Measurements from ENCODE around the gene GGT7.

Gene GGT7

GRCh38 chr20:34896086-34896621 lies 23.5 kb upstream of the GGT7 start:
- H3K9me3 ChIP-seq (ENCODE audit: control insufficient read depth, insufficient read depth, low read depth, low read length): 0 out of 2 replicates have a peak, but pooled peaks cover 3% of the 10 kb centered on the region
- no peaks in the 10 kb centered on the region for H3K27me3 ChIP-seq (ENCODE audit: control insufficient read depth, insufficient read depth, low read length)
- no peak overlapping the region for H3K4me3 ChIP-seq (ENCODE audit: low read depth, low read length)
- no peak overlapping the region for H3K27ac ChIP-seq (ENCODE audit: low read depth, low read length)
- peaks cover 5% of the 10 kb centered on the region; the same call in 1 of the 2 replicates for H3K36me3 ChIP-seq (ENCODE audit: control insufficient read depth, insufficient read depth, low read length)
- H3K4me1 ChIP-seq (ENCODE audit: control insufficient read depth, insufficient read depth, low read length): no peaks in the 10 kb centered on the region
- no peak overlapping the region for H3K9ac ChIP-seq (ENCODE audit: low read length)

- no peak overlapping the region for H3K27ac ChIP-seq (ENCODE audit: low read depth, low read length)
- H3K9ac ChIP-seq (ENCODE audit: low read length): no peak overlapping the region
- no peaks in the 10 kb centered on the region for H3K27me3 ChIP-seq (ENCODE audit: control insufficient read depth, insufficient read depth, low read length)
- no peaks in the 10 kb centered on the region for H3K4me1 ChIP-seq (ENCODE audit: control insufficient read depth, insufficient read depth, low read length)
- no peak overlapping the region for H3K4me3 ChIP-seq (ENCODE audit: low read depth, low read length)
- H3K36me3 ChIP-seq (ENCODE audit: control insufficient read depth, insufficient read depth, low read length): peaks cover 5% of the 10 kb centered on the region; the same call in 1 of the 2 replicates
- H3K9me3 ChIP-seq (ENCODE audit: control insufficient read depth, insufficient read depth, low read depth, low read length): 0 out of 2 replicates have a peak, but pooled peaks cover 3% of the 10 kb centered on the region
Measured at GRCh38 chr20:34895465-34895864, 22.8 kb upstream of the GGT7 start.

DNA sequence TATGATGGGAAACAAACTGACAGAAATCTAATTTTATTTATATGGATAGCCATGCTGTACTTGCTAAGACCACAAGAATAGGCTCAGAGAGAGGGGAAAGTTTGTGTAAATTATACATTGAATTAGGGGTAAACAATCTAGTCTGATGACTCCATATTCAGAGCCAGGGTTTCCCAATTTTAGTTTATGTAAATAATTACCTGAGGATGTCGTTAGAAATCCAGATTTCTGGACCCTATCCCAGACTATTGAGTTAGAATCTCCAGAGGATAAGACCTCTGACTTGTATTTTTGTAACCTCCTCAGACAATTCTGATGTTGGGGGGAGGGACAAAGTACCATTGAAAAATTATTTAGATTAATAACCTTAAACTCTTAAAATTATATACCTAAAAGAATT lies 22.1 kb upstream of the GGT7 start:
- H3K36me3 ChIP-seq (ENCODE audit: control insufficient read depth, insufficient read depth, low read length): peaks cover 5% of the 10 kb centered on the region; the same call in 1 of the 2 replicates
- H3K4me3 ChIP-seq (ENCODE audit: low read depth, low read length): no peak overlapping the region
- H3K27me3 ChIP-seq (ENCODE audit: control insufficient read depth, insufficient read depth, low read length): no peaks in the 10 kb centered on the region
- H3K9ac ChIP-seq (ENCODE audit: low read length): no peak overlapping the region
- H3K9me3 ChIP-seq (ENCODE audit: control insufficient read depth, insufficient read depth, low read depth, low read length): 0 out of 2 replicates have a peak, but pooled peaks cover under 1% of the 10 kb centered on the region
- no peaks in the 10 kb centered on the region for H3K4me1 ChIP-seq (ENCODE audit: control insufficient read depth, insufficient read depth, low read length)
- no peak overlapping the region for H3K27ac ChIP-seq (ENCODE audit: low read depth, low read length)

- Histone ChIP-seq H3K9me3 (ENCODE audit: control insufficient read depth, insufficient read depth, low read depth, low read length) (no peaks in the 10 kb centered on the region), H3K4me3 (ENCODE audit: low read depth, low read length) (no peak overlapping the region), H3K27me3 (ENCODE audit: control insufficient read depth, insufficient read depth, low read length) (no peaks in the 10 kb centered on the region), H3K36me3 (ENCODE audit: control insufficient read depth, insufficient read depth, low read length) (peaks cover 4% of the 10 kb centered on the region; the same call in 1 of the 2 replicates), H3K9ac (ENCODE audit: low read length) (no peak overlapping the region), H3K4me1 (ENCODE audit: control insufficient read depth, insufficient read depth, low read length) (no peaks in the 10 kb centered on the region), H3K27ac (ENCODE audit: low read depth, low read length) (no peak overlapping the region)
Measured at GRCh38 chr20:34892671-34893070, 20.0 kb upstream of the GGT7 start.

GRCh38 chr20:34891166-34892062 lies 18.8 kb upstream of the GGT7 start:
- Histone ChIP-seq H3K27me3 (ENCODE audit: control insufficient read depth, insufficient read depth, low read length) (no peaks in the 10 kb centered on the region), H3K9ac (ENCODE audit: low read length) (no peak overlapping the region), H3K27ac (ENCODE audit: low read depth, low read length) (no peak overlapping the region), H3K4me3 (ENCODE audit: low read depth, low read length) (no peak overlapping the region), H3K9me3 (ENCODE audit: control insufficient read depth, insufficient read depth, low read depth, low read length) (no peaks in the 10 kb centered on the region), H3K4me1 (ENCODE audit: control insufficient read depth, insufficient read depth, low read length) (no peaks in the 10 kb centered on the region), H3K36me3 (ENCODE audit: control insufficient read depth, insufficient read depth, low read length) (peaks cover 4% of the 10 kb centered on the region; the same call in 1 of the 2 replicates)

GRCh38 chr20:34888468-34888867 lies 15.8 kb upstream of the GGT7 start:
- Histone ChIP-seq H3K27ac (ENCODE audit: low read depth, low read length) (no peak overlapping the region), H3K9ac (ENCODE audit: low read length) (no peak overlapping the region), H3K4me1 (ENCODE audit: control insufficient read depth, insufficient read depth, low read length) (no peaks in the 10 kb centered on the region), H3K4me3 (ENCODE audit: low read depth, low read length) (no peak overlapping the region), H3K36me3 (ENCODE audit: control insufficient read depth, insufficient read depth, low read length) (peaks cover 13% of the 10 kb centered on the region; the same call in 1 of the 2 replicates), H3K9me3 (ENCODE audit: control insufficient read depth, insufficient read depth, low read depth, low read length) (no peaks in the 10 kb centered on the region), H3K27me3 (ENCODE audit: control insufficient read depth, insufficient read depth, low read length) (no peaks in the 10 kb centered on the region)

DNA sequence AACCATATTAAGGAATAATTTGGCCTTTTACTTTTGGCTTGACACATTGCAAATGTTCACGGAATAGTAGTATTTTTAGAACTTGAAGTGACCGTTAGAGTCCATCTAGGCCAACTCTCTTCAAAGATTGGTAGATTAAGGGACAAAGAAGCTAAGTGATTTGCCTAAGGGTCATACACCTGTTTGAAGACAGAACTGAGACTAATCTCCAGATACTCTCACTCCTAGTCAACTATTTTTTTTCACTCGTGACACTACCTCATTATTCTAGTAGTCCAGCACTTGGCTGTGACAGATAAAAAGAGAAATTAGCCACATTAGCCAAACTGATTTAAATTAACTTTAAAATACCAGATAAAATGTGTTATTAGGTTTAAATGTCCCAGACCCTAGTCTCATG lies 14.4 kb upstream of the GGT7 start:
- Histone ChIP-seq H3K36me3 (ENCODE audit: control insufficient read depth, insufficient read depth, low read length) (peaks cover 21% of the 10 kb centered on the region; the same call in 1 of the 2 replicates), H3K9me3 (ENCODE audit: control insufficient read depth, insufficient read depth, low read depth, low read length) (no peaks in the 10 kb centered on the region), H3K4me1 (ENCODE audit: control insufficient read depth, insufficient read depth, low read length) (no peaks in the 10 kb centered on the region), H3K27me3 (ENCODE audit: control insufficient read depth, insufficient read depth, low read length) (no peaks in the 10 kb centered on the region), H3K27ac (ENCODE audit: low read depth, low read length) (no peak overlapping the region), H3K9ac (ENCODE audit: low read length) (no peak overlapping the region), H3K4me3 (ENCODE audit: low read depth, low read length) (no peak overlapping the region)

- Histone ChIP-seq H3K9me3 (ENCODE audit: control insufficient read depth, insufficient read depth, low read depth, low read length) (no peaks in the 10 kb centered on the region), H3K36me3 (ENCODE audit: control insufficient read depth, insufficient read depth, low read length) (peaks cover 21% of the 10 kb centered on the region; the same call in 1 of the 2 replicates), H3K9ac (ENCODE audit: low read length) (no peak overlapping the region), H3K27ac (ENCODE audit: low read depth, low read length) (no peak overlapping the region), H3K4me3 (ENCODE audit: low read depth, low read length) (no peak overlapping the region), H3K27me3 (ENCODE audit: control insufficient read depth, insufficient read depth, low read length) (no peaks in the 10 kb centered on the region), H3K4me1 (ENCODE audit: control insufficient read depth, insufficient read depth, low read length) (no peaks in the 10 kb centered on the region)
Measured at GRCh38 chr20:34886122-34886521, 13.5 kb upstream of the GGT7 start.

DNA sequence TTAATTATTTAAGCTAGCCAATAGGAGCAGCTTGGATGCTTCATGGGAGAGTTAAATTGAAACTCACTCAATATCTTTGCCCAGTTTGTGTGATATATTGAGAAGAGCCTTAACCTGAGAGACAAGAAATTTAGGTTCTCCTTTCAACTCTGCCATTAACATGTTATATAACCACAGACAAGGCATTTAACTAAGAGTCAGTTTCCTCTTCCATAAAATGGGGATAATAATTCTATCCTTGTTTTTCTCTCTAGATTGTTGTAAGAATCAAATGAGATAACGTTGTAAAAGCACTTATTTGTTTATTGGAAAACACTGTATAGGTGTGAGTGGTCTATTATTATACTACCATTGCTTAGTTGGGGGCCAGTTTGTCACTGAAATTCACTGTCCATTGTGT lies 11.6 kb upstream of the GGT7 start:
- Histone ChIP-seq H3K27ac (ENCODE audit: low read depth, low read length) (no peak overlapping the region), H3K9me3 (ENCODE audit: control insufficient read depth, insufficient read depth, low read depth, low read length) (no peaks in the 10 kb centered on the region), H3K9ac (ENCODE audit: low read length) (no peak overlapping the region), H3K27me3 (ENCODE audit: control insufficient read depth, insufficient read depth, low read length) (no peaks in the 10 kb centered on the region), H3K4me1 (ENCODE audit: control insufficient read depth, insufficient read depth, low read length) (no peaks in the 10 kb centered on the region), H3K36me3 (ENCODE audit: control insufficient read depth, insufficient read depth, low read length) (peaks cover 21% of the 10 kb centered on the region; the same call in 1 of the 2 replicates), H3K4me3 (ENCODE audit: low read depth, low read length) (no peak overlapping the region)

DNA sequence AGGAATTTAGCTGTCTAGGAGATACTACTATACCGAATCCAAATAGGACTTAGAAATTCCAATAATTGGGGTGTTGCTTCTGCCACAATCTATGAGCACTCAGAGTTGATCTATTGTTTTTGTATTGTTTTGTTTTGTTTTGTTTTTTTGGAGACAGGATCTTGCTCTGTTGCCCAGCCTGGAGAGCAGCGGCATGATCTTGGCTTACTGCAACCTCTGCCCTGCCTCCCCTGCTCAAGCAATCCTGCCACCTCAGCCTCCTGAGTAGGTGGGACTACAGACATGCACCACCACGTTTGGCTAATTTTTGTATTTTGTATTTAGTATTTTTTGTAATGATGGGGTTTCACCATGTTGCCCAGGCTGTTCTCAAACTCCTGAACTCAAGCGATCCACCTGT lies 11.2 kb upstream of the GGT7 start:
- Histone ChIP-seq H3K27ac (ENCODE audit: low read depth, low read length) (no peak overlapping the region), H3K36me3 (ENCODE audit: control insufficient read depth, insufficient read depth, low read length) (peaks cover 21% of the 10 kb centered on the region; the same call in 1 of the 2 replicates), H3K9me3 (ENCODE audit: control insufficient read depth, insufficient read depth, low read depth, low read length) (no peaks in the 10 kb centered on the region), H3K4me1 (ENCODE audit: control insufficient read depth, insufficient read depth, low read length) (no peaks in the 10 kb centered on the region), H3K9ac (ENCODE audit: low read length) (no peak overlapping the region), H3K4me3 (ENCODE audit: low read depth, low read length) (no peak overlapping the region), H3K27me3 (ENCODE audit: control insufficient read depth, insufficient read depth, low read length) (no peaks in the 10 kb centered on the region)

DNA sequence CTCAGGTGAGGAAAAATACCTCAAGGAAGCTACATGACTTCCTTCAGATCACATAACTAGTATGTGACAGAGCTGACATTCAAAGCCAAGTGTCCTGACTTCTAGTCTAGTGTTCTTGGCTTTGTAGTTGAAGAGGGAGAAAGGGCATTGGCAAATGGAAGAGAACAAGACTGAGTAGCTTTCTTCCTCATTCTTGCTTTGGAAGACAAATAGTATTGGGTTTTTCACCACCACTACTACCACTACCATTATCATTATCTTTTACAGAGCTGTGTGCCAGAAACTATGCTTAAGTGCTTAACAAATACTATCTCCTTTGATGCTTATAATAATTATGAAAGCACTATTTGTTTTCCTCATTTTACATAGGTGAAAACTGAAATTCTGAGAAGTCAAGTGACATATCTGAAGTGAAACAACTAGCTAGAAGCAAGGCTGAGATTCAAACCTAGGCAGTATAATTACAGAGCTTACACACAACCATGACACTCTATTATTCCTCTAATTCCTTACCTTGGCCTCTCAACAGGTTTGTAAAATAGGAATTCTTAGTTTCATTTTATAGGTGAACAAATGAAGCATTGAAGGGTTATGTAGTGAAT lies 10.5 kb upstream of the GGT7 start:
- H3K36me3 ChIP-seq (ENCODE audit: control insufficient read depth, insufficient read depth, low read length): peaks cover 21% of the 10 kb centered on the region; the same call in 1 of the 2 replicates
- H3K4me3 ChIP-seq (ENCODE audit: low read depth, low read length): no peak overlapping the region
- no peaks in the 10 kb centered on the region for H3K9me3 ChIP-seq (ENCODE audit: control insufficient read depth, insufficient read depth, low read depth, low read length)
- H3K4me1 ChIP-seq (ENCODE audit: control insufficient read depth, insufficient read depth, low read length): no peaks in the 10 kb centered on the region
- H3K27ac ChIP-seq (ENCODE audit: low read depth, low read length): no peak overlapping the region
- no peaks in the 10 kb centered on the region for H3K27me3 ChIP-seq (ENCODE audit: control insufficient read depth, insufficient read depth, low read length)
- H3K9ac ChIP-seq (ENCODE audit: low read length): no peak overlapping the region

Data from HUES6 (cell line).